GM21423 (cell line): ENCODE results near the gene NCKAP5.

Experiments used
- ATAC-seq: cut with Tn5 transposase; IDR thresholded peaks from one replicate; pipeline ENCODE4 v1.9.1; 2021; ENCODE audit warnings: mild to moderate bottlenecking, moderate library complexity; ENCODE audit not compliant: unreplicated experiment

NCKAP5 gene

DNA sequence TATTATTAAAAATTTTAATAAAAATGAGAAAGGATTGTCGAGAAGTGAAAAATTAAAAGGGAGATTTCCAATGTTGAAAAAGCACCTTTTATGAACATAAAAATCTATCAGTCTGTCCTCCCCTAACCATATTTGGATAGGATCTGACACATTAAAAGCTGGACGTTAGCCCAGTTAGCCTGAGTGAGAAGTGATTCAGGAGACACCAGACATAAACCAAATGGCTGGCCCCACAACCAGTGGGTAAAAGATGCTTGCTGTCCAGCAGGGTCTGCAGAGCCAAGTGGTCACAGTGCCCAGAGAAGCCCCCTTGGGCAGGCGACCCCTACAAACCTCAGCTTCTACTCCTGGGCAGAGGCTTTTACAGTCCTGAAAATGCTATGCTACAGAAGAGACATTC, 644.5 kb downstream of the NCKAP5 start:
- no peak for ATAC-seq

DNA sequence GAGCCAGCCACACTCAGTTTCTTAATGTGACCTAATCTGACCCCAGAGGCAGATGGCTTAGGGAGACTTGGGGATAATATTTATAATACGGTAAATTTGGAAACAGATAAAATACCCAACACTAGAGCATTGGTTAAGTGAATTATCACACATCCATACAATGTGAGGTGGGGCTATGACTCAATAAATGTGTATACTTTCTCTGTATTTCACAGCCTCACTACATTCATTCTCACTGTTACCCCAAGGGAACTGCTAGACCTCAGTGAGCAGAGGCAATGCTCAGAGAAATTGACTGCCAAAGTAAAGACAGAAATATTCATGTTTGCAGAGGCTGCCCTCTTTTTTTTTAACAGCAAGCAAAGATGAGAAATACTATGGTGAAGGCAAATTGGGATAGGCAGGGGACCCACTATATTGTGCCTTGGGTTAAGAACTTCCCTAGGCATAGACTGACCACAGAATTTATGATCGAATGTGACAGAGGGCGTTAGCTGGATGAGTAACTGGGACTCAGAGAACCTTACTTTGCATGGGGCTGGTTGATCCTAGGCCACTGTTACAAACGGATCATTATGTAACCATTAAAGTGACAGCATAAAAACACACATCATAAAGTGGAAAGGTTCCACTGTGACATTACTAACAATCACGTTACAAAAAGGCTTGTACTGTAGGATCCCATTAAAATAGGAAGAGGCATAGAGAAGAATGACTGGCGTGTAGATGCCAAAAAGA, 652.3 kb downstream of the NCKAP5 start:
- no peak for ATAC-seq

DNA sequence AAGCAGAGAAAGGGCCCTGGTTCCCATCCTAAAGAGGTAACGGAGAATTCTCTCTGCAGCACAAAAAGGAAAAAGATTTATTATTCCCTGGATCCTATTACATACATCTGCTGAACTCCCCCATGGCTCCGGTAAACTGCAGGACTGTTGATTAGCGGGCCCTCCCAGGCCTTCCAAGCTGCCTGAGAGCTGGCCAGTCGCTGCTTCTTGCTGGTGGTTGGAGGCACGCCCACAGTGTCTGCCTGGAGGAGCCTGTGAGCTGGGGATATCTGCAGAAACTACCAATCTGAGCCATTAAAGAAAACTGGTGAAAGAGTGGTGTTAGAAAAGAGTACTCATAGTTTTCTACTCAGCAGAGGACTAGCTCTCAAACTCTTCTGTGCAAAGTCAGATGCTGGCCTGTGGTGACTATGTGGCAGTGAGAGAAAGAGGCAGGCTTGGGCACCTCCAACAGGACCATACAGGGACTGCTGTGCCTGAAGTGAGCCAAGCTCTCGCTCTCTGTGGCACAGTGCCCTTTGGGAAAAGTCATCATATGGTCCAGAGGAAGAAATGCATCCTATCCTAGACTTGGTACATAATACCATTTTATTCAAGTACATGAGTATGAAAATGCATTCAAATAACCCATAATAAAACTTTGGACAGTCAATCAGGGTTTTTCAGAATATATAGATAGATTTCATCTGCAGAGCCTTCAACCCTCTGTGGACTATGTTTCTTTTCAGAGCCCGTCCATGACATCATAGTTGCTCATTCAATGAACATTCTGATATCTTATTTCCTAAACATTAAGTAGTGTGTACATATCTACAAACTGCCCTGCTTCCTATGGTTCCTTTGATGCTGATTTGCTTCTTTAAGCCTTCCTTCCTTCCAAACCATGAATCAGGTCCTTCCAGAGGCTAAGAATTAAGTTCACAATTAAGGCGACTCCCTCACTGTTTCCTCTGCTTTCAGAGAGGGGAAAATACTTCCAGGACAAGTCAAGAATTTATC, 656.2 kb downstream of the NCKAP5 start:
- no peak for ATAC-seq

DNA sequence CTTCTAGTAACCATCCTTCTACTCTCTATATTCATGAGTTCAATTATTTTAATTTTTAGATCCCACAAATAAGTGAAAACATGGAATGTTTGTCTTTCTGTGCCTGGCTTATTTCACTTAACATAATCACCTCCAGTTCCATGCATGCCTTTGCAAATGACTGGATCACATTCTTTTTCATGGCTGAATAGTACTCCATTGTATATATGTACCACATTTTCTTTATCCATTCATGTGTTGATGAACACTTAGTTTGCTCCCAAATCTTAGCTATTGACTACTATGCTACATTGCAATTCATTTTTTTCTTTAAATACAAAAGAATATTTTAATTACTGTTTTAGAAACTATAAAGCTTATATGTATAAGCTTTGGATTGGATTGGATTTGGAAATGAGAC, 657.8 kb downstream of the NCKAP5 start:
- no peak for ATAC-seq

DNA sequence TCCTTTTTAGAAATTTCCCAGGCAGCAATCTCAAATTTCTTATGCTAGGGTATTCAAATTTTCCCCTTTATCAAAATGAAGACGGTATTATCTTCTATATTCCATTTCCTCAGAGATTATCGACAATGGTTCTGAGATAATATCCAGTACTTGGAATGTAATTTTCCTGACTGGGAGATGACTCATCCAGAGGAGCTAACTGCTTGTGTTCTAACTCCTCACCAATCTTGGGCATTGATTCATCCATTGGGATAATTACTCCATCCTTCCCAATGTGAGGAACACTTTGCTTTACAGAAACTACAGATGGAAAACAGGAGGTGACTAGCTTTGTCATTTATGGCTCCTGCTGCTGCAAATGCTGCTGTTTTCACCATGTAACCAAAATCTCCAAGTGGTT, 658.8 kb downstream of the NCKAP5 start:
- no peak for ATAC-seq

DNA sequence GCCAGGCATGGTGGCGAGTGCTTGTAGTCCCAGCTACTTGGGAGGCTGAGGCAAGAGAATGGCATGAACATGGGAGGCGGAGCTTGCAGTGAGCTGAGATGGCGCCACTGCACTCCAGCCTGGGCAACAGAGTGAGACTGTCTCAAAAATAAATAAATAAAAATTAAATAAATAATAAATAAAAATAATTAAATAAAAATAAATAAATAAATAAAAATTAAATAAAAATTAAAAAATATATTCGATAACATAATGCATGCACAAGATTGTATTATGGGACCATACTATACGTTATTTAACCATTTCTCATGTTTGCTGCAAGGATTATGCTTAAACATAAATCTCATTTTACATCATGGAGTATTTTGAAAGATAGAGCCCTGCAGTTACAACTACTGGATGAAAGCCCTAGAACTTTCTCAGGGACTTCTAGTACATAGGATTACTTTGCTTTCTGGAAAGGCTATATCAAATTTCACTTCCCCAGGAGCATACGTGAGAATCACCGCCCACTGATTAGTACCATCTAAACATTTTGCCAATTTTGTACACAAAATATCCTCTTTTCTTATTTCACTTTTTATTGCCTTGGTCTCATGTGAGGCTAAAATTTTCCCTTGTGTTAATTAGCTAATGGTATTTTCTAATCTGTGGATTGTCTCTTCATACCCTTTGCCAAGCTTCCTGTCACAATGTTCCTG, 664.0 kb downstream of the NCKAP5 start:
- ATAC-seq = no peak

DNA sequence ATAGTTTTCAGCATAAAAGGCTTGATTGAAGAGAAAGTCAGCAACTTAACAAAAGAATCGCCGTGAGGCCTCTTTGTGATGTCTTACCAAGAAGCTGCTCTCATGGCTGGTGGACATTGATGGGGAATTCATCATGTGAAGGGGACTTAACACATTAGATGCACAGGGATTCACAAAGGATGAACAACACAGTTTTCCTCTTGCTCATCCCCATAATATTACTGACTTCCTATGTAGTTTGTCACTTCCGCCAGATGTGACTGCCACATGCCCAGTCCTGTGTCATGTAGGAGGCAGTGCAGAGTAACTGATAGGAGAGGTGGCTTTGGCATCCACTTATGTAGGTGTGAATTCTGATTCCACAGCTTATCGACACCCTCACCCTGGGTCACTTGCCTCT, 665.6 kb downstream of the NCKAP5 start:
- no peak for ATAC-seq

DNA sequence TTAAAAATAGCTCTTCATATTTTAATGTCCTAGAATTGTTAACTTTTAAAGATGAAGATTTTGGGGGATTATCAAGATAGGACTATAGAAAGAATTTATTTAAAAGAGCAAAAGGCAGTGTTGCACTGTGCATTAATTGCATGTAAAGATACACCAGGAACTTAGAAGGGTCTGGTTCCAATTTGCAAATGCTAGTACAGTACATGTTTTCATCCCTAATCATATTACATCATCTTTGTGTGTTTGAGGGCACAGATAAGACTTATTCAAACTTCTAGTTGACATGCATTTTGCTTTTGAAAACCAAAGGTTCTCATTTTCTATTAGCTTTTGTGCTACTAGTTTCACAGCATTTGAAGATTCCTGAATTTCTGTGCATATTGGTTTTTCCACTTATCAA, 666.6 kb downstream of the NCKAP5 start:
- no peak for ATAC-seq

DNA sequence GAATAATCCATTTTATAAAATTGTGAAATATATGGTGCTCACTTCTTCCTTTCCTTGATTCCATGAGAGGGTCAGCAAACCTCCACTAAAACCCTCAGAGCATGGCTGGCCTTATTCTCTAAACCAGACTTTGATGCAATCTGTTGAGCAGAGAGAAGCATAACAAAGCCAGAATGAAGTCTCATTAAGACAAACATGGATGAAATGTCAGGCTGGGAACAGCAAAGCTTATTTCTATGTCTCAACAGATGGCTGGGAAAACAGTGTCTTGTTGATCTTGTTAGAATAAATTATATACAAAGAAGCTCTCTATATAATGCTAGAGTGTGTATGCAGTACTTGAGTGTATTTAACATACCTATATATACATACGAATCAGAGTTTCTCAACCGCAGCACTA, 671.2 kb downstream of the NCKAP5 start:
- no peak for ATAC-seq

DNA sequence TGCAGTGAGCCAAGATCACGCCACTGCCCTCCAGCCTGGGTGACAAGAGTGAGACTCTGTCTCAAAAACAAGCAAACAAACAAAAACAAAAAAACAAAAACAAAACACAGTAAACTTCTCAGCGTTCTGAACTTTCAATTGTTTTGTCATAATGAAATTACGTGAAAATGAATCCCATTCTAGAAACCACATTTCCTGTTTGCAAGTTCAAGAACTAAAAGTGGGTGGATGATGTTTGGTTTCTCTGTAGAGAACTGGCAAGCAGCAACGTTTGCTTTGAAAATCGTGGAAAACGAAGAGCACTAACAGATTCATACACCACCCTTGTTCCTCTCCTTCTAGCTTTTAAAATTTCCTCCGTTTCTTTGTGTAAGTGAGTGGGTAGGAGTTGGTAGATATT, 672.2 kb downstream of the NCKAP5 start:
- ATAC-seq = no peak

DNA sequence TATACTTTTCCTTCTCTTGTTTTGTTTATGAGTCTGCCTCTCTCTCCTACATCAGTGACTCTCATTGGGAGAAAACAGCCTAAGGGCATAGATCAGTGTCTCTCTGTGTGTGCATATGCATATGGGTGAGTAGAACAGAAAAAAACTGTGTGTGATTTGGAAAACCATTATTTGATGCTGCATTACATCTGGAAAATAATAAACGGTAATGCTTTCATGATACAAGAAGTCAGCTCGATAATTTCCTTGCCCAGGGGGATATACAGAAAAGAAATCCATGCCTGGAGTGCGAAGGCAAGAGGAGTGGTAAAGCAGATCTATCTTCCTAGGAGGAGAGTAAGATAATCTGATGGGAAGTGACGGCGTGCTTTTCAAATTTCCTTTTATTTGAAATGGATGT, 676.8 kb downstream of the NCKAP5 start:
- ATAC-seq = no peak

DNA sequence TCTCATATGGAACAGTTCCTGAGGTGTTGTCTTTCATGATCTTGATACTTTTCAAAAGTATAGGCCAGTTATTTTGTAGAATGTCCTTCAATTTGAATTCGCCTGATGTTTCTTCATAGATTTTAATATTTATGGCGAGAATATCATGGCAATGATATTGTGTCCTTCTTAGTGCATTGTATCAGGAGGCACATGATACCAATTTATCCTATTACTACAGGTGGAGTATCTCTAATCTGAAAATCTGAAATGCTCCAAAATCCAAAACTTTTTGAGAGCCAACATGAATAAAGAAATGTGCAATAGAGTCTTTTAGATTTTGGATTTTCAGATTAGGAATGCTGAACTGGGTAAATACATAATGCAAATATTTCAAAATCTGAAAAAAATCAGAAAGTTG, 681.7 kb downstream of the NCKAP5 start:
- ATAC-seq = no peak

DNA sequence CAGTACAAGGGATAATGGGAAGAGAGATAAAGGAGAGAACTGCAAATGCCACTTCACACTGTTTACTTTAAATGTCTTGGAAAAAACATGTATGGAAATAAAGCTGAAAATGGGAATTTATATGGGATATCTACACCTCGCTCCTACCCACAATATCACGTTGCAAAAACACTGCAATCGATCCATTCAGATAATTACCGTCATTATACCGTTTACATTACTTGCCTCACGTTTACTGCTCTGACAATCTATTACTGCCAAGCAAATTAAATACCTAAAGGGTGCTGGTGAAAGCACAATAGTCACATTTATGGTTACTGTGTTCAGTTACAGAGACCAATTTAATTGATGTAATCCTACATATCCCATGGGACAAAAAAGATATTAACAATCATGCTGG, 683.6 kb downstream of the NCKAP5 start:
- no peak for ATAC-seq

DNA sequence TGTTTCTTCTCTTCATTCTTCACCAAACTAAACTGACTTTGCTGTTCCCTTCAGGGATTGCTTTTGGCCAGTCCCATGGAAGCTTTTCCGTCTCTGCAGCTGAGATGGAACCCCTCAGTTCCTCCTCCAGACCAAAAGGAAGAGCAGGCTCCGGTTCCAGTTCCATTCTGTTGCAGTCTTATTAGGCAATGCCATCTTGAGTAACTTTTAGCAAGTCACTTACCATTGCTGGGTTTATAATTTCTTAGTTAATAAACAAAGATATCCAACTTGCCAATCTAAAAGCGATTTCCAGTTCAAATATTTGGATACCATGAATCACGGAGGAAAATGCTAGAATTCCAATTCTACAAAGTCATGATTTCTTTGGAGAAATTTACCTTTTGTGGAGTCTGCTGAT, 684.0 kb downstream of the NCKAP5 start:
- ATAC-seq = no peak

DNA sequence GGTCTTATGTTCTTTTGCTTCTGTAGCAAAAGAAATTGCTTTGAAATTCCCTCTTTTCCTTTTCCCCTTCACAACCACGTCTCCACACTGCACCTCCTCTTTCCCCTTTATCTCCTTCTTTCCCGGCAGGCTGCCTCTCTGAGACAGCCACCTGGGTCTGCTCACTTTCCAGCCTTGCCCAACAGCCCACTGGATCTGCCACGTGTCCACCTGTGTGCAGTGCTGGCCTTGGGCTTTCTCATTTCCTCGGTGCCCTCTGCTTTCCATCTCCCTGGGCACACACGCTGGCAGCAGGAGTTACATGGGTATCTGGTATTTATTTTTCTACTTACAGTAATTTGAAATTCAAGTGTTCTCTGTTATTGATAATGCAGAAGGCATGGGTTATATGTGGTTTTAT, 684.8 kb downstream of the NCKAP5 start:
- no peak for ATAC-seq

DNA sequence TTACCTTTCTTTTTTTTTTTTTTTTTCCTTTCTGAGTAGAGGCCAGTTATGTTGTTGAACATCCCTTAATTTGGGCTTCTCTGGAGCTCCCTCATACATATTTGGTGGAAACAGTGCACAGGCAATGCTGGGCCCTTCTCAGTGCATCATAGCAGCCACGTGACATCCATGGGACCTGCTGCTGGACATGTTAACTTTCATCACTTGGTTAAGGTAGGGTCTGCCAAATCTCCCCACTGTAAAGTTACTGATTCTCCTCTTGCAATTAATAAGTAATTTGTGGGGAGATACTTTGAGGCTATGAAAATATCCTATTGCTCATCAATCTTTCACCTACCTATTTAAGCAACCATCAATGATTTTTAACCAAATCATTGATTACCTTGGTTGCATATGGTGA, 686.7 kb downstream of the NCKAP5 start:
- no peak for ATAC-seq

DNA sequence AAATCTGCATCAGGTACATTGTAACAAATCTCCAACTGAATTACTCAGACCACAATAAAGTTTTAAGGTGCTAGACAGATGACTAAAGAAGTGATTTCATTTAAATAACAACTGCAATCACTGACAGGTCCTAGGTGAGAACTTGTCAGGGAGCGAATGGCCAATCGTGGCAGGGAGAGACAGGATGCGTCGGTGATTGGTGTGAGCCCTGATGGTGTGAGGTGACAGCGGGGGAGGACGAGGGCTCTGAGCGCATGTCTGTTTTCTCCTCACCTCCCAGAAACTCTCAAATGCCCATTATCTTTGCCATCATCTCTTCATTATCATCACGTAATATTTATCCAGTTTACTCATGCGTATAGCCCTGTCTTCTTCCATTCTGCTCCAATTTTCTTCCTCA, 690.3 kb downstream of the NCKAP5 start:
- no peak for ATAC-seq

DNA sequence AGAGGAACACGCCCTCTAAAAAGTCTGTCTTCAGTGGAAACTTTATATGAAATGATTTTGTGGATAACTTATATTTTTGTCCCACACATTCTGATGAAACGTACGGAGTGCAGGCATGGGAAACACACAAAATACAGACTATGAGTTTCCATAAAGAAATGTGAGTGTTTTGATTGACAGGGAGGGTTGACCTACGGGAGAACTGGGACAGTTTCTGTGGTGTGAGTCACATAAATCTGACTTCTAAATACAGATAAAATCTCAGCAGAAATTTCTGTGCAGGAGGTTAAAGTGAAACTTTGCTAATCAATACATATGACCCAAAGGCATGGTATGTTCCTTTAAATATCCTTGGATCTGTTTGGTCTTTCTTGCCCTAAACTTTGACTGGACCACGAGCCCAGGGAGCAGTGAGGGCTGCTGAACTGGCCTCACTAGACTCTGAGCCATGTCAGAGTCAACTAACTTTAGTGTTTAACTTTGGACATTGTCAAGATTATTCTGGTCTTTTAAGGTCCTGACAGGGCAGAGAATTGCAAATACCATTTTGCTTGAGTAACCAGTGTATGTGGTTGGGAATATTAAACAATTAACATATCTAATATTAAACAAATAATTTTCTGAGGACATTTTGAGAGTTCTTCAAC, 691.4 kb downstream of the NCKAP5 start:
- ATAC-seq = no peak

DNA sequence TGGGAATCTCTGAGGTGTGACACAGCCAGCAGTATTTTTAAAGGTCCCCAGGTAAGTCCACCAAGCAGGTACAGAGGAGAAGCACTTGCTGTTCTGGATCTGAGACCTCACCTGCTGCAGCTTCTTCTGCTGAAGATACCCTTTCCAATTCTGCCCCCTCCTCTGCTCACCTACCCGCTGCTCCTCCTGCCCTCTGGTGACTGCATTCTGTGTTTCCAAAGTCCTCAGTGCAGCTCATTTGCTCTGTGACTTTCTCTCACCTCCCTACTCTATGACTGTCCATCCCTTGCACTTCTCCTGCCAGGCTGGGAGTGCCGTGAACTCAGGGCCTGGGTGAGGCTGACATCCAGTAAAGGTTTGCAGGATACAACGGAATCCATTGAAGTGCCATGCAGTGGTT, 693.1 kb downstream of the NCKAP5 start:
- ATAC-seq = no peak

DNA sequence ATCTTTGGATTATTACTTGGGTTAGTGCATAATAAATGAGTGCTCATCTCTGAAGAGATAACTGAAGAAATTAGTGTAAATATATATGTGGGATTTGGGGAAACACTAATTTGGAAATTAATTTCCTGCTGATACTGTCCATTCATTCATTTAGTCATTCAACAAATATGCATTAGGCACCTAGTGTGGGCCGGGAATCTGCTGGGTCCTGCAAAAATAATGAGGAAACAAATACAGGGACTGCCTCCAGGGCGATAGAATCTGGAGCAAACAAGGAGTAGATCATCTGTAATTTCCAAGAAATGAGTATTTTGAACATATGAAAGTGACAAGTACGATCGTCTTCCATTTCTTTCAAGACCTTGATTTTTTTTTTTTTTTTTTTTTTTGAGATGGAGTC, 694.5 kb downstream of the NCKAP5 start:
- no peak for ATAC-seq

DNA sequence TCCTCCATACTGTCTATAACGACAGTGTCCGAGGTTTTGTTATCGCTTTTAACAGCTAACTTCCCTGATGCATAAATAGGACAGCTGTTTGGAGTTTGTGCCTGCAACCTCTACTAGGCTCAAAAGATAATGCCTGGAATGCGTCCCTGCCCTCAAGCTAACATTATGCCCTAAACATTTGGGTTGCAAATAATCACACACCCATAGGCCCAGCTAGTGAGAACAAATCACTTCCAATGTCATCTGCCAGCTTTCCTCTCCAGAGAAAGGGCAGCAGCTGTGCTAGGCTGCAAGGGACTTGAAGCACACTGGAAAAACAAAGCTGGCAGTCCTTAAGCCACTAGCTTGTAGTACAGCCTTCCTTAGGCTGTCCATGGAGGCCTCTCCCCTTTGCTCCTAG, 696.4 kb downstream of the NCKAP5 start:
- no peak for ATAC-seq
